ENCODE data around the gene ZNF708. TPM values are rescaled to one million over a fixed set of nuclear protein-coding genes. Genes with fewer than 3 reads are reported as not detected.

Gene ZNF708
- total and polyA plus RNA-seq, 2 of the 8 experiments (the other 6 are each of a cell fraction or from before 2014, with no cell fraction given), result 4.1 to 40.0 TPM

- TF ChIP-seq CTCF (IDR thresholded peaks at IDR 0.05; ENCODE audit: control extremely low read depth in 1 of 3, insufficient read depth in 1 of 3, low read depth in 1 of 3, low read length in 3 of 3) (no peak), SP4 (IDR thresholded peaks at IDR 0.05; ENCODE audit: low read length) (no peak), KDM5A (IDR thresholded peaks at IDR 0.05; ENCODE audit: low read length) (no peak)
These were observed 64.8 kb downstream of the ZNF708 start (continued) for GRCh38 chr19:21264416-21264815.
